ENCODE measurements around the gene PYGL.

DNA sequence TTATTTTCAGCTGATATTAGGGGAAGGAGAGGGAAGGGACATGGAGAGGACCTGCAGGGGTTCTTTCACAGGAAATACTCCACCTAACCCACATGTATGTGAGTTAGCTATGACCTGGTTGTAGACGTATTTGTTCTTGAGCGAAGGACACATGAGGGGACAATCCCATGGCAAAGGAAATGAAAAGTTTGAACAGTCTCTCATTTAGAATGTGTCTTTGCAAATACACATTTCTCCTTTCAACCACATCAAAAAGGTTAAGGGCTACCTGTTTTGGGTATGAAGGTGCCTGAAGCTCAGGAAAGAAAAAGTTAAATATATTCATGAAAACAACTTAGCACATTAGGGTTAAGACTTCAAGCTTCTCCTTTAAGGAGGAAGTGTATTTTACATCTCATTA is 7.4 kb downstream of the PYGL start:
- TF ChIP-seq, protein P1, sequence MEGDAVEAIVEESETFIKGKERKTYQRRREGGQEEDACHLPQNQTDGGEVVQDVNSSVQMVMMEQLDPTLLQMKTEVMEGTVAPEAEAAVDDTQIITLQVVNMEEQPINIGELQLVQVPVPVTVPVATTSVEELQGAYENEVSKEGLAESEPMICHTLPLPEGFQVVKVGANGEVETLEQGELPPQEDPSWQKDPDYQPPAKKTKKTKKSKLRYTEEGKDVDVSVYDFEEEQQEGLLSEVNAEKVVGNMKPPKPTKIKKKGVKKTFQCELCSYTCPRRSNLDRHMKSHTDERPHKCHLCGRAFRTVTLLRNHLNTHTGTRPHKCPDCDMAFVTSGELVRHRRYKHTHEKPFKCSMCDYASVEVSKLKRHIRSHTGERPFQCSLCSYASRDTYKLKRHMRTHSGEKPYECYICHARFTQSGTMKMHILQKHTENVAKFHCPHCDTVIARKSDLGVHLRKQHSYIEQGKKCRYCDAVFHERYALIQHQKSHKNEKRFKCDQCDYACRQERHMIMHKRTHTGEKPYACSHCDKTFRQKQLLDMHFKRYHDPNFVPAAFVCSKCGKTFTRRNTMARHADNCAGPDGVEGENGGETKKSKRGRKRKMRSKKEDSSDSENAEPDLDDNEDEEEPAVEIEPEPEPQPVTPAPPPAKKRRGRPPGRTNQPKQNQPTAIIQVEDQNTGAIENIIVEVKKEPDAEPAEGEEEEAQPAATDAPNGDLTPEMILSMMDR (IDR thresholded peaks at IDR 0.05) = no peak
- TF ChIP-seq POLR2AphosphoS5 (IDR thresholded peaks at IDR 0.05) = no peak
- TF ChIP-seq POLR2A (IDR thresholded peaks at IDR 0.05) = no peak
